Activated CD4-positive, alpha-beta T cell treated with anti-CD3 and anti-CD28 coated beads for 1 hour (primary cell): Measurements from ENCODE around the gene SMG6.
"Not testable (repeated sequence)": the region's sequence is repeated elsewhere in the genome, so short reads cannot be mapped to it uniquely, and the experiment has no call there.

Experiments used
- DNase-seq: peaks from one replicate; pipeline ENCODE4 v3.0.0-alpha.2; 2020

SMG6 gene

DNA sequence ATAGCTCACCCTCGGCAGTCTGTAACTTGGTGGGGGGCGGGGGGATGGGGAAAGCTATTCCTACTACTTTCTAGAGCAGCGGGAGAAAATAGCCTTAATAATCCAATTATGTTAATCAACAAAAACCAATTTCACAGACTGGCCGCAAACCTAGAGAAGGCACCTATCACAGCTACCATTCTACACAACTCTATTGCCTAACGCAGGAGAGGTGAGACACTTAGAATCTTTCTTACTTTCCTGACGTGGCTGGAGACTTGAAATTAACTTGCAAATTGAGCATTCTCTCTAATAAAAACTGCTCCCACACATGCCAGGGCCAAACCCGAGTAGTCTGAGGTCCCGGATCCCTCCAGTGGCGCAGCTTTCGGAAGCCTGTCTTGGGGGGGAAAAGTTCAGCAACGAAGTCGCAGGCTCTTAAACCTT is 794 bp downstream of the SMG6 start:
- no peak for DNase-seq

- no peak for DNase-seq
Observed at GRCh38 chr17:2299756-2300155, 3.8 kb downstream of the SMG6 start.

DNA sequence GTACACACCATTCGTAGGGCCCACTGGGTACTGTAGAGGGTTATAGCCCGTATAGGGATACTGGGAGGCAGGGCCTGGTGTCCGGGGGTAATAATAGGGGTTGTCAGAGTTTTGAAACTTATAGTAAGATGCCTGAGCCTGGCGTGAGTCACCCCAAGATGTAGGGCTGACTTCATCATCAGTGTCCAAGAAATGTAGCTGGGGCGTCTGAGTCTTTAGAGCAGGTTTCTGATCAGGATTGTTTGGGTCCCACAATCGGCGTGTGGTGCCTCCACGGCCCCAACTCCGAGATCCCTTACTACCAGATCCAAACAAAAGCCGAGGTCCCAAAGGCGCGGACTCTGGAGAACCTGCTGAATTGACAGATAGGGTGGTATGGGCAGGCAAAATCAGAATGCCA is 4.4 kb downstream of the SMG6 start:
- no peak for DNase-seq

DNA sequence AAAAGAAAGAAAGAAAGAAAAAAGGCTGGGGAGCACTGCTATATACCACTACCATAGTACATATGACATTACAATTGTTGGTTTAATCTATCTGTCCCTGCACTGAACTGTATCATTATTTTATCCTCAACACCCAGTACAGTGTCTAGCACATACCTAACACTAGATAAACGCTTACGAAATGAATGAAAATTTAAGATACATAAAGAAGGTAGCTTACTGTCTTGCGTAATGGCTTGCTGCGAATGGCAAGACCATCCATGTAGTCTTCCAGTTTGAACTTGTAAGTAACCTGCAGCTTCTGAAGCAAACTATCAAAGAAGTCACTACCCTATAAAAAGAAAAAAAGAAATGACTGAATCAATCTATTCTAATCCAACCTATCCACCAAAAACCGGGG is 6.6 kb downstream of the SMG6 start:
- no peak for DNase-seq

DNA sequence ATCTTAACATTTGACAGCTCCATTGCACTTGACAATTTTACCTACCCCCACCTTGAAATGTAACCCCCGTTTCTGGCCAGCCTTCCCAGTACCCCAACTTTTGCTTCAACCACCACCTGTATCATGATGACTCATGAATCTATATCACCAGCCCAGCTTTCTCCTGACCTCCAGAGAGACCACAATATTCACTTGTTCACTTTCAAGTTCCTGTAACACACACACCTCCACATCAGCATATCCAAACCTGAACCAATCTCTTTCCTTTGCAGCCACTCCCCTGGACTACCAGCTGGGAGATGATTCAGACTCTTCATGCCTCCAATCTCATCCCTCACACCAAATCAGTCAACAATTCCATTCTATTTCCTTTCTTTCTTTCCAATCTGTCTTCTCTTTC is 8.0 kb downstream of the SMG6 start:
- DNase-seq, result no peak

GRCh38 chr17:2292100-2292499 is 11.5 kb downstream of the SMG6 start:
- DNase-seq, result no peak

DNA sequence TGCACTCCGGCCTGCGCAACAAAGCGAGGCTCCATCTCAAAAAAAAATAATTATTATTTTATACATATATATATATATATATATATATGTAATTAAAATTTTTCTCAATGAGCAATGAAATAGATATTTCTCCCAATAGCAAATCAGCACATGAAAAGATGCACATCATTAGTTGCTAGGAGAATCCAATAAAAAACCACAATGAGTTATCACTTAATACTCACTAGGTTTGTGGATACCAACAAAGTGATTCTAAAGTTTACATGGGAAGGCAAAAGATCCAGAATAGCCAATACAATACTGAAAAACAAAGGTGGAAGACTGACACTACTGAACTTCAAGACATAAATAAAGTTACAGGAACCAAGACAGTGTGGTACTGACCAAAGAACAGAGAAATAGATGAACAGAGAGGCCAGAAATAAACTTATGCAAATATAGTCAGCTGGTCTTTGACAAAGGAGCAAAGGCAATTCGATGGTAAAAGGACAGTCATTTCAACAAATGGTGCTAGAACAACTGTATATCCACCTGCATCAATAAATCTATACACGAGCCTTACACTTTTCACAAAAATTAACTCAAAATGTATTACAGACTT is 13.6 kb downstream of the SMG6 start:
- no peak for DNase-seq

GRCh38 chr17:2283302-2283701 is 20.3 kb downstream of the SMG6 start:
- DNase-seq, result no peak

- DNase-seq, result no peak
Observed at GRCh38 chr17:2282297-2282873, 21.2 kb downstream of the SMG6 start.

DNA sequence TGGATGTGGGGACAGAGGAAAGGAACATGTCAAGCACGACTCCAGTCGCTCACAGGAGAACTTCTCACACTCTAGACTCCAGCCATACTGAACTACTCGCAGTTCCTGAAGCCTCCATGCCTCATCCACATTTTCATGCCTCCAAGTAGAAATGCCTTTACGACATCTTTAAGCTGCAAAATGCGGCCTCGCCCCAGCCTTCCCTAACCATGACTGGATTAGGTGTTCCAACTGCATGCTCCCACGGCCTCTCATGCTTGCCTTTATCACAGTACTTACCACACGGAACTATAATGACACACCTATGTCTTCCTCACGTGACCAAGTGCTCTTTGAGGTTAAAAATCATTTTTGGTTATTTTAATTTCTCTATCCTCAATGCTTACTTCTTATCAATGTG is 23.9 kb downstream of the SMG6 start:
- no peak for DNase-seq

DNA sequence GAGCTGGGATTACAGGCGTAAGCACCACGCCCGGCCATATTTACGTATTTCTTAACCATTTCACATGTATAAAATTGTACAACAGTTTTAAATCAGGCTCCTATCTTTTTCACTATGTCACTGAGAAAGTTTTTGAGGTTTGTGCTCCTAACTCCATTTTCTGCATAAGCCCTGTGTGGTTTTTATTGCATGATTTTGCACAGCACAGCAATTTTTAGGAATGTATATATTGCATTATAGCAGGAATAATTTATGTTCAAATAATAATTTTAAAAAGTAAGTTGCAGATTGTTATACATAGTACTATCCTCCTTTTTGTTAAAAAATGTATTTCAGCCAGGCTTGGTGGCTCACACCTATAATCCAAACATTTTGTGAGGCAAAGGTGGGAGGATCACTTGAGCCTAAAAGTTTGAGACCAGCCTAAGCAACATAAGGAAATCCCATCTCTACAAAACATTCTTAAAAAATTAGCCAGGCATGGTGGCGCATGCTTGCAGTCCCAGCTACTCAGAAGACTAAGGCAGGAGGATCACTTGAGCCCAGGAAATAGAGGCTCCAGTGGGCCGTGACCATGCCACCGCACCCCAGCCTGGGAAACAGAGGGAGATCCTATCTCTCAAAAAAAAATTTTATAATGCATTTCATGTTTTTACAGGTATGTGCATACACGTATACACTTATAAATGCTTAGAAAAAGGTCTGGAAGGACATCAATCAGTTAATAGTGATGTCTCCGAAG is 26.0 kb downstream of the SMG6 start:
- no peak for DNase-seq

- DNase-seq, result no peak
Observed at GRCh38 chr17:2275722-2276121, 27.9 kb downstream of the SMG6 start.

GRCh38 chr17:2274414-2274813 is 29.2 kb downstream of the SMG6 start:
- DNase-seq, result no peak

DNA sequence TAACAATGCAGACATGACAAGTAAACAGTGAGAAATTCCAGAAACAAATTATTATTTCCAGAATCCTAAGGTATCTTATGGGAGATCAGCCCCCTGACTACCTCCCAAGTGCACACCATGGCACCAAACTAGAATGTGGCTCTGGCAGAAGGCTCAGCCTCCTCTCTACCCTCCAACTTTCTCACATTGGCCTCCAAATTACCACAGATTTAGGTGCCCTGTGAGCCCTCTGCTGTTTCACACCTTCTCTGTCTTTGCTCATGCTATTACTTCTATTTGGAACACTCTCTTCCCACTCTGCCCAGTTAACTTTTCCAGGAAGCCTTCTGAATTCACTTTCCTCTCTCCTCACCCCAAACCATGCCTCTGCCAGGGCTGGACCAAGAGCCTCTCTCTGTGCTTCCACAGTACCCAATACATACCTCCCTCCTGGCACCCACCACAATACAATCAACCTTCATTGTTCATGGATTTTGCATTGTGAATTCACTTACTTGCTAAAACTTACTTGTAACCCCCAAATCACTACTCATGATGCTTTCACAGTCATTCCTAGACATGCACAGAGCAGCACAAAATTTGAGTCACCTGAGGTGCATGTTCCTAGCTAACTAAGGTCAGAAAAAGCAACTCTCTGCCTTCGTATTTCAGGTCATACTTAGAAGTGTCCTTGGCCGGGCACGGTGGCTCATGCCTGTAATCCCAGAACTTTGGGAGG is 31.4 kb downstream of the SMG6 start:
- DNase-seq, result no peak

- no peak for DNase-seq
Observed at GRCh38 chr17:2267354-2267753, 36.2 kb downstream of the SMG6 start.

GRCh38 chr17:2266865-2267228 is 36.7 kb downstream of the SMG6 start:
- no peak for DNase-seq

DNA sequence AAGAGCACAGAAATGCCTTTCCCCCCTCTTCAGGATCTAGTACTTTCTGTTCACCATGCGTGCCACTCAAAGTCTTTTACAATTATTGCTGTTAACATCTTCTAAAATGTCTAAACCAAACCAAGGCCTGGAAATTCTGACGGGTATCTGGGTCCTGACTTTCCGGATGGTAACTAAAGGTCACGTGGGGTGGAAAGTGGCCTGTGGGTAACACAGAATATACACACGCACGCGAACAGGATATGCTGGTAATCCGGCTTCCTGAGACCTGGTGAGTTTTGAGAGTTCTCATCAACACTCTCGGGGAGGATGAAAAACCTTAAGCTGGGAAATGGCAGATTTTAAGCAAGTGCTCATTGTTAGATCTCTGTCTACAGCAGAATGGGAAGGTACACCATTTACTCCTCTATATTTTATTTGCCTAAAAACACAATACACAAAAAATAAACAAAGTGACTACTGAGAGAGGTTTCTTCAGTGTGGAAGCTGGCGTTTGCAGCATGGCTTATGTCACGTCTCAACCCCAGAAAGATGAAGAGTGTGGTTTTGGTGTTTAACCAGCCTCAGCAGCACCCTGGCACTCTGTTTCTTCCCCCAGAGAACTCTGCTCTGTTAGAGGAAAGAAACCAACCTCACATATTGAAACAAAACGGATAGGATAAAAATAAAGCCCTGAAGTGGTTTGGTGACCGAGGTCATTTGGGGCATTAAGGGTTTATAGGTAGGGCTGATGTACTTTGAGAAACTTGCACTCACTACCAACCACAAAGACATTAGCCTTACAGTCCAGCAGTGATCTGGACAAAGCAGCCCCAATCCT is 37.3 kb downstream of the SMG6 start:
- DNase-seq, result peak; percentile 78

- DNase-seq, result not testable (repeated sequence)
Observed at GRCh38 chr17:2265166-2265565, 38.4 kb downstream of the SMG6 start.

GRCh38 chr17:2264067-2264860 is 39.3 kb downstream of the SMG6 start:
- no peak for DNase-seq

DNA sequence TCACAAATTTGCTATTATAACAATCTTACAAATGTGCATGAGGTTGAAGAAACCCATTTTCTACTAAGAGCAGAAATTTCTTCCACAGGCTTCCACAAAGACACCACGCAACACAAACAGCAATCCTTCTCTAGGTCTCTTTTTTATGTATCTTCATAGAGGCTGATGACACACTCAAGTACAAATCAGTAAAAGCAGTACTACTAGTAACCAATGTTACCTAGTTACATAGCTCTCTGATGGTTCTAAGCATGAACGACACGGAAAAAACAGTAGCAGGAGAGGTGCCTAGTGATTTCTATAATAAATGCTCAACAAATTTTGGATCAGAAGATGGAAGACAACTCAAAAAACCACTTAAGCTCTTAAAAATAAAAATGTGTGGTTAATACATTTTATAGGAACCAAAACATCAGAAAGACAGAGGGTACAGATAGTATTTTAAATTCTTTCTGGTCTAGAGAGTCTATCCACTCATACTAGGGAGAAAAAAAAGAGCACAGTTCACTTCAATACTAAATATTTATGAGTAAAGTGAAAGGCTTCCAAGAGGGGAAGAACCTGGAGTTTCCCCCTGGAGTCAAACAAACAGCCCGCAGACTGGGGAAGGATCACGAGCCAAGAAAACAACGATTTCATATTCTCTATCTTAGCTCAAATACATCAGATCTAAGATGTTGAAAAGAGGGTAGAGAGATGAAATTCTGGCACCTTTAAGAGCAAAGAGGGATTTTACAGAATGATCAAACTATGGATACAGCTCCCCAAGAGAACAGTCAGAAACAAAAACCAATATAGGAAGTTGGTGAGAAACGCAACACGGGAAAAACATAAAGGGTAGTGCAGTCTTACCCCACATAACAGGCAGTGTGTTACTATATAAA is 40.2 kb downstream of the SMG6 start:
- DNase-seq, result no peak

DNA sequence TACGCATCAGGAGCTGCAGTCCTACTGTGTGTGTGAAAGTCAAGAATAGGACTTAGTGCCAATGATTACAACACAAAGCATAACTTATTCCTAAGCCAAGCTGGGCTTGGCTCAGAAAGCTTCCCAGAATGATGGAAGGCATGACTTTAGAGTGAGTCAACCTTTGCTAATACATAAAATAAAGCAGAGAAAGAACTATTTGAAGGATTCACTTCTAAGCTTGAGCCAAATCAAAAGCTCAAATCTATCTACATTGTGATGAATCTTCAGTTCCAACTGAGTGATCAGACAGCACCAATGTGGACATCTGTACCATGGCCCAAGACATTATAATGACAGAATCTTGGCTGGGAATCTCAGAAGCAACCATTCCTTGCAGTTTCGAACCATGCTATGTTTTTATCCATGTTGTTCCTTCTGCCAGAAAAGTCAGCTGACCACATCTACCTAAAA is 41.4 kb downstream of the SMG6 start:
- no peak for DNase-seq
